ENCODE data around the gene LNP1. TPM values are rescaled to one million over a fixed set of nuclear protein-coding genes. Genes with fewer than 3 reads are reported as not detected.

Gene LNP1
- total RNA-seq (2022; extraction: Qiagen RNA extraction), result 0.59 to 1.2 TPM (median 0.82 TPM) in 5 replicates

GRCh38 chr3:100400780-100401673, at the start of gene LNP1, which contains the start of gene TOMM70:
Gene LNP1 (plus strand): TSS chr3:100401539. CDS start chr3:100429730, 28,191 bp downstream.
Gene TOMM70 (minus strand): TSS chr3:100401089. CDS start chr3:100400949, 140 bp downstream.

GRCh38 chr3:100492059-100493006, 91.0 kb downstream of the LNP1 start, which contains the start of gene TMEM45A:
Gene TMEM45A (plus strand): TSS chr3:100492619. CDS start chr3:100555212, 62,593 bp downstream.

Other genes starting within 250 kb of the LNP1 start
- gene TBC1D23, start 140.5 kb upstream of the LNP1 start, total RNA-seq (2022; extraction: Qiagen RNA extraction), result 11.1 to 13.7 TPM (median 12.8 TPM) in 5 replicates
- gene NIT2, start 66.8 kb upstream of the LNP1 start, total RNA-seq (2022; extraction: Qiagen RNA extraction), result 77.5 to 96.6 TPM (median 85.1 TPM) in 5 replicates
- 43.8 to 49.1 TPM (median 47.9 TPM) in 5 replicates for gene TOMM70, start 450 bp upstream of the LNP1 start, total RNA-seq (2022; extraction: Qiagen RNA extraction)
- 2.1 to 2.7 TPM (median 2.3 TPM) in 5 replicates for gene TMEM45A, start 91.1 kb downstream of the LNP1 start, total RNA-seq (2022; extraction: Qiagen RNA extraction)
- not detected in 5 replicates for gene ADGRG7, start 208.1 kb downstream of the LNP1 start, total RNA-seq (2022; extraction: Qiagen RNA extraction)

Data from A549 treated with Mapracorat at 1 μM for 4 hours (cell line).